ENCODE data around the gene MAP4K2.

- TF ChIP-seq POU2F2 (IDR thresholded peaks at IDR 0.05; ENCODE audit: low read depth, low read length) (no peak), PAX5 (IDR thresholded peaks at IDR 0.05; ENCODE audit: insufficient read depth, low read length, severe bottlenecking) (no peak), TAF1 (IDR thresholded peaks at IDR 0.05; ENCODE audit: low read depth, low read length) (no peak)
Measured at GRCh38 chr11:64796047-64796756, 6.8 kb downstream of the MAP4K2 start.

All from GM12891 (cell line).